GM21423 (cell line): ENCODE results near the gene C17orf50.

Experiments
- ATAC-seq: cut with Tn5 transposase; IDR thresholded peaks from one replicate; pipeline ENCODE4 v1.9.1; 2021; ENCODE audit warnings: mild to moderate bottlenecking, moderate library complexity; ENCODE audit not compliant: unreplicated experiment

The C17orf50 gene

DNA sequence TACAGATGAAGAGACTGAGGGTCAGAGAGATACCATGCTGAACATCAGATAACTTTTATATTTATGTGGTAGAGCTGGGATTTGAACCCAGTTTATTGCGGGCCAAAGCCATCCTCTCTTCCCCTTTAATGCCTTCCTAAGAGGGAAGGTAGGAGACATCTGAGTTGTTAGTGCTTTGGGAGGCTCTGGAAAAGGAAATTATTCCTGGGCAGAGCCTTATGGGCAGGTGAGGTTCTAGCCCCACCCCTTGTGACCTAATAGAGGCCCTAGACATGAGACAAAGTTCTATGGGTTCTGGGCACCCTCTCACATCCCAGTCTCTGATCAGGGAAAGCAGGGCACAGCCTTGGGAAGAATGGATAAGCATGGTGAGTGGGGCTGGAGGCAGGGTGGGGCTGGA lies at the start of gene C17orf50:
Gene C17orf50, plus strand, starts transcription at position 301 of the 400 bp plus-strand sequence. Its CDS starts 55 bp downstream, at position 356.
- no peak for ATAC-seq

DNA sequence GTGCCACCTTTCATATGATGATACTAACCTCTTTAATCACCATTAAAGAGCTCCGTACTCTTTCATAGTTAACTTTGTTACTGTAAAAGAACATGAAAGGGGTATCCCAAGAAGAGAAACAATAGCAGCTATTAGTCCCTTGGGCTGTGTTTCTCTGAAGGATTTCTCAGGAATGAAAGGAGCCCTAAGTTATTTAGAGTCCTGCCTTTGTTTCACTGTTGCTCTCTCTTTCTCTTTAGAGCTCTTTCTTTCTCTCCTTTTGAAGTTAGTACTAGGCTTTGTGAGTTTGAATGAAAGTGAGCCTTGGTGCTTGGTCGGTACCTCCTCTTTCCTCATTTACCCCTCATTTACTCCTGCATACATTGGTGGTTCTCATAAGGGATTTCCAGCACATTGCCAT lies 49.7 kb upstream of the C17orf50 start:
- ATAC-seq, result no peak

DNA sequence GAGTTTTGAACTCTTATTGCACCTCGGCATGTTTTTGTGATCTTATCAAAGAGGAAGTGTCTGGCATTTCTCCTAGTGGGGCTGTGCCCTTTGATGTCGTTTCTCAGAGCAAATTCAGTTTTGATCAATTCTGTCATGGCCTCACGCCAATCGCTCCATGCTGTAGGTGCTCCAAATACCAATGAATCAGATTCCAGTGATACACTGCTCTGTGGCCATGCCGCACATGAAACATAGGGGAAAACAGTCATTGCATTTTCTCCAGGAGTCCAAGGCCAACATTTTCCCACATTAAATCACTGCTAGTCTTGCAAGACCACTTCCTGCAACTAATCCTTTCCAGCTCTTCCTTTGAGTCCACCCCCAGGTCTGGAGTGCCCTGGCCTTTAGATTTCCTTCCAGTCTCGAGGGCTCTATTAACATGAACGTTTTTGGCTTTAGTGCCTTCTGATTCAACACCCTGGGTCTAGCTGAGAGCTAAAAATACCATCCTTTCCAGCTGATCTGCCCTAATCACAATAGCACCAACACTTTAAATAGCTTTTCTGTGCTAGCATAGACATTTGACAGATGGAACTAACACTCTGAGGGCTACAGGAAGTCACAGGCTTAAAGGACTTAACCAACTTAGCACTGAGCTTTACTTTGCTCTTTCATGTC lies 47.5 kb upstream of the C17orf50 start:
- ATAC-seq, result no peak

DNA sequence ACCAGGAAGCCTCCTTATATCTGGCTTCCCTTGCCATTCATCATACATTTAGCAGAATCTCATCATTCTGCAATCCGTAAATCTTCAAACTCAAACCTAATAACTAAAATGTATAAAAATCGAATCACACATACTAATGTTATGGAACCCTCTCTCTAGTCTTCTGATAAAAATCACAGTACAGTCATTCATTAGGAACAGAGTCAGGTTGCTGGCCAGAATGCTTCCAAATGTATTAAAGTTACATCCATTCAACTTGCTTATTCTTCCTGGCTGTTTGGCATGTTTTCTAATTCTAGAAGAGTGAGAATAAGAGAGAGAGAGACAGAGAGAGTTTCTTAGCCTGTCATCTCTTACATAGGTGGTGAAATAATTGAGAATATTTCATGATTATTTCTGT lies 45.7 kb upstream of the C17orf50 start:
- ATAC-seq, result no peak

- ATAC-seq, result no peak
Measured at GRCh38 chr17:35715416-35715815, 45.3 kb upstream of the C17orf50 start.

DNA sequence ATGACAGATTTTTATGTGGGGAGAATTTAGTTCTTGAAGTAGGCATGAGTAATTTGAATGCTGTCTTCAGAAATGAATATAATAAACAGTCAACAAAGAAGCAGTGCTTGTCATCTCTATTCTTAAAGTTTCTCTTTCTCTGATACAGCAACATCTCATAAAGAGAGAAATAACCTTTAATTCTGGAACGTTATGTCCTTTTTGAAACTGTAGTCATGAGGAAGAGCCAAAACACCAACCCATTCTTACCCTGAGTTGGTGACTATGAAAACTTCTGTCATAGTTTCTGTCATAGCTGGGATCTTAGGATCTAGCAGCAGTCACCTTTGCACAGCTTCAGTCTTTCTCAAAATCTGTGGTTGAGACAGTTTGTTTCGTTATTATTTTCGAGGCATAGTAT lies 44.5 kb upstream of the C17orf50 start:
- ATAC-seq, result no peak

GRCh38 chr17:35716897-35717465 lies 43.7 kb upstream of the C17orf50 start:
- no peak for ATAC-seq

DNA sequence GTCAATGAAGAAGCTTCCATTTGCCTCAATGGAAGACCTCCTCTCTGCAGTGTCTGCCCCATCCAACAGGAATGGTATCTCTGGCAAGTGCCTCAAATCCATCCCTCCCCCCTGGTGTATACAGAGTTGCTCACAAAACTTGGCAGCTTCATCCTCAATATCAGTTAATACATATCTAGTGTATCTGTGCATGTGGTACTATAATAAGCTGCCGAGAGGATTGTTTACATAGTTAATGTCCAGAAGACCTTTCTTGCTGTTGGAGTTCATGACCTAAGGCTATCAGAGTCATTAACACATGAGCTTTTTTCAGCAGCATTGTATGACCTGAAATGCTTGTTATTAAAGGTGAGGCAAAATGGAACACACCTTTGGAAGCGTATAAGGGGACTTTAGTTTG lies 43.2 kb upstream of the C17orf50 start:
- no peak for ATAC-seq

DNA sequence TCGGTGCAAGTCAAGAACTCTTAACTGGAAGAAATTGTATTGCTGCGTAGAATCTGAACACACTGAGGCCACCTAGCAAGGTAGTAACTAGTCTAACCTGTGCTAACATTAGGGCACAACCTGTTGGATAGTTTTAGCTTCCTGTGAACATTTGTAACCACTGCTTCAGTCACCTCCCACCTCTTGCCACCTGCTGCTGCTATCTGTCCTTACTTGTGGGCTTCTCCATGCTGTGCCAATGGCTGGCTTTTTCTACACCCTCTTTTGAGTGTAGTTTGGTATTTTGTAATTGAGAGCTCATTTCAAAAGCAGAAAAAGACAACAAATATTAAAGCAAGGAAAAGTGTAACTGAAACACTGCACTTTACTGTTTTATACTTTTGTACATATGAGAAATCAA lies 37.0 kb upstream of the C17orf50 start:
- no peak for ATAC-seq

DNA sequence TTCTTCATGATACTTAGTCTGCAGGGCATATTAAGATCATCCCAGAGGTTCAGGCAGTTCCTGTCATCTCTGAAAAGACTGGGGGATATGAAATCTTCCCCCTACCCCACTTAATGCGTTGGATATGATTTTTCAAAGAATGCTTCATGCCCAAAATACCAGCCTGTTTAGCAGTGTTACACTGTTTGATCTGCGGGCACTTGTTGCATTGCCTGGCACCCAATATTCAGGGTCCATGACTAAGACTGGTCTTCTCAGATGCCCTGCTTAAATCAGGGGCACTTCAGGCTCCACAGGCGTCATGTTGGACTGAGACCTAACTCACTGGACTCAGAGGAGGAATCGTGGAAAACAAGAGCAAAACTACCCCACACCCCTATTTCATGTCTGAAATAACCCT lies 35.6 kb upstream of the C17orf50 start:
- ATAC-seq, result no peak

- ATAC-seq, result no peak
Measured at GRCh38 chr17:35725802-35726126, 34.9 kb upstream of the C17orf50 start.

DNA sequence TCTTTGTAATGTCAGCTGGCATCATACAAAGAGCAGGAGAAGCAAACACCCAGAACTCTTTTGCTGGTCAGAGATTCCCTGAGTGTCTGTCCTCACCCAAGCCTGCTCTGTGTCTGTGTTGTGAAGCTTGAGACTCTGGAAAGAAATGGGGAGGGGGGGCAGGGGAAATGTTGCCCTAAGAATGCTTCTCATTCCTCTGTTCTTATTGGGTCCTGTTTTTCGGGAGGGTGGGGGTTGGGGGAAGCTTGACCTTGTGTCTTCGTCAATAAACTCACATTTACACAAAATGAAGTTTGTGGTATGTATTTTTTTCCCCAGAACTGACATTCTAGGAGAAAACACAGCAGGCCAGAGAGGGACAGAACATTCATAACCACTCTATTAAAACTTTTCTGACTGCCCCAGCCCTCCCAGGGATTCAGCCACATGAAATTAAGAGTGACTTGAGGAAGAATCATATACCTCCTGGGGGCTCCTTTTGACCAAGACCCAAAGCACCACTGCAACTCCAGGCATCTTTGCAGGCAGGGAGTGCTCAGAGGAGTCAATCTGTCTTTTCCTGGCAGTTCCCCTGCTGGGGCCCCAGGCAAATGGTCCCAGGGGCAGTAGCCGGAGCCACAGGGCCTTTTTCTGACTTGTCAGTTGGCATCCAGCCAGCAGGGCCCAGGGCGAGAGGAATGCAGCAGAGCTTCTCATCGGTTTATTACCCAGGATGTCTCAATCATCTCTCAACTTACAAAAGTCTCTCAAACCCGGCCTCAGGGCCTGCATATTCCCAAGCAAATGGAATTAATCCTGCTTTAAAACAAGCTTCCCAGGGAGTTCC lies 34.3 kb upstream of the C17orf50 start:
- ATAC-seq, result no peak

DNA sequence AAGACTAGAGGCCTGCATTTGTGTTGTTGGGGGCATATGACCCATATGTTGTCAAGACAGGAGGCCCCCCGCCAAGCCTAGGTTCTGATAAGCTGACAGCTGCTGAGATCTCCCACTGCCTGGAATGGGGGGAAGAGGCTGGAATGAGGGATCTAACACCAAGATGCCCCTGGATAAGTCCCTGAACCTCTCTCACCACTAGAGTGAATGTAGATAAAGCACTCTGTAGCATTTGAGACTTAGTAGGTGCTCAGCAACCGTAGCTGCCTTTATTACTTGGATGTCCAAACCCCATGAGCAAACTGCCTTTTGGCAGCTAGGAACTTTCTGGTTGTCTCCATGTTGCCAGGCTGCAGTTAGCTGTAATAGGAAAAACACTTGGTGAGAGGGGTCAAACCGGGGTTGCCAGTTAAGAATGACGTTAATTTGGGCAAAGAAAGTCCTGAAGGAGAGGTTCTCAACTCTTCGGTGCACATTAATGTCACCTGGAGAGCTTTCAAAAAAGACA lies 33.7 kb upstream of the C17orf50 start:
- no peak for ATAC-seq

- no peak for ATAC-seq
Measured at GRCh38 chr17:35727635-35728034, 33.1 kb upstream of the C17orf50 start.

DNA sequence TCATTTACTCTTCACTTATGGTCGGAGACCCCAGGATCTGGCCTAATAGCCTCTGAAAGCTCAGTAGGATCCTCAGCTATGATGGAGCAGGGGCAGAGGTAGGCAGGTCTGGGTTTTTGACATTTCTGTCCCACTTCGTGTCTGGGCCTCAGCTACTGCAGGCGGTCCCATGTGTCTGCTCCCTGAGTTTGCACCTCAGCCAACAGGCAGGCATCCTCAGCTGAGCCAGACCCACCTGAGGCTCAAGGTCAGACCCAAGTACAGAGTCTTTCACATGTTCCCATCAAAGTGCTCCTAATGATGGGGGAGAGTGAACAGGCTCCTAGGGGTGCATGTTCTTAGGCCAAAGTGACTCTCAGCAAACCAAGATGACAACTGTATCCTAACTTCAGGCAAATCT lies 32.1 kb upstream of the C17orf50 start:
- no peak for ATAC-seq

- ATAC-seq, result no peak
Measured at GRCh38 chr17:35729405-35729833, 31.3 kb upstream of the C17orf50 start.

DNA sequence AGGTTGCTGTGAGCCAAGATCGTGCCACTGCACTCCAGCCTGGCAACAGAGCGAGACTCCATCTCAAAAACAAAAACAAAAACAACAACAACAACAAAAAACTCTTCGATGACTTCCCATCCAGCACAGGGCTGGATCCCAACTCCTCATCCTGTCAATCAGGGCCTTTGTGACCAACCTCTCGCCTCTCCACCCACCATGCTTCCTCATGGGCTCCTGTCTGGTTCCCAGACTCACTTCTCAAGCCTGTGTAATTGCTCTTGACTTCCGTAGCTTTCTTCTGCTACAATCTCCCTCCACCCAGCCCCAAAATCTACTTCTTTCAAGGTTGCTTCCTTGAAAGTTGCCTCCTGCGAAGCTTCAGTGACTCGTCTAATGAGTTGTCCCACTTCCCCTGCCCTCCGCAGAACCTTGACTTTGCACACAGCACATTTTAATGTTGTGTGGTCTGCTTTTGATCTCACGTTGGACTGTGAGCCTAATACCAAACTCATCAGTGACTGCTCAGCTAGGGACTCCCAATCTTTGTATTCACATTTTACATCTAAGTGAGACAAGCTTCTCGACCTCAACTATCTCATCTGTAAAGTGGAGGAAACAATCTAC lies 30.2 kb upstream of the C17orf50 start:
- ATAC-seq, result no peak

GRCh38 chr17:35731239-35731916 lies 29.3 kb upstream of the C17orf50 start, which contains the start of gene RASL10B:
Gene RASL10B, plus strand, starts transcription at chr17:35731639. Its CDS starts 3,546 bp downstream, at chr17:35735185.
- no peak for ATAC-seq

GRCh38 chr17:35731917-35732805 lies 28.5 kb upstream of the C17orf50 start:
- ATAC-seq, result no peak

- no peak for ATAC-seq
Measured at GRCh38 chr17:35732806-35733136, 27.9 kb upstream of the C17orf50 start.
